Left ventricle myocardium inferior (tissue), 1 donor: ENCODE measurements around the gene RENBP. TPM values are rescaled to one million over a fixed set of nuclear protein-coding genes. Genes with fewer than 3 reads are reported as not detected.
A peak's percentile ranks its signal among the peaks of the same experiment; 100 is the strongest.

ENCODE experiments used
- DNase-seq: peaks from one replicate; pipeline ENCODE4 v3.0.0-alpha.2; 2020
- H3K27ac ChIP-seq: fragments of 200-600 bp; replicated peaks from 2 replicates; pipeline ENCODE4 v1.8.0; 2021
- H3K27me3 ChIP-seq: fragments of 200-600 bp; 2 replicates; pipeline ENCODE4 v1.8.0; 2021; ENCODE audit warnings: low read depth
- H3K36me3 ChIP-seq: fragments of 200-600 bp; 2 replicates; pipeline ENCODE4 v1.8.0; 2021
- H3K4me1 ChIP-seq: fragments of 200-600 bp; 2 replicates; pipeline ENCODE4 v1.8.0; 2021
- H3K4me3 ChIP-seq: fragments of 200-600 bp; 2 replicates; pipeline ENCODE4 v1.8.0; 2021; ENCODE audit warnings: mild to moderate bottlenecking, moderate library complexity
- H3K9me3 ChIP-seq: fragments of 200-600 bp; replicated peaks from 2 replicates; pipeline ENCODE4 v1.8.0; 2021
- intact Hi-C: fragments of 100-400 bp; cut with micrococcal nuclease; formaldehyde crosslinking; loops from one replicate; pipeline ENCODE4 v1.11.0; 2022
- total RNA-seq: library from RNA; stranded (reverse); fragmentation: NEBNext Ultra II Directional; extraction: Animal tissue kit (Norgen Biotek cat#: 25700); gene quantifications from one replicate; pipeline ENCODE4 v1.2.1, GENCODE V29; 2021
- TF ChIP-seq, protein P1 (sequence below): fragments of 200-600 bp; IDR thresholded peaks from 2 replicates; pipeline ENCODE4 v1.8.0; 2021; ENCODE audit warnings: antibody characterized with exemption, mild to moderate bottlenecking, borderline replicate concordance
- donor health status: DM: no; HTN: yes; CAD: no; lungs with severe emphysema.

The RENBP gene
- total RNA-seq, 1 donor from 2014 or later: 7.5 TPM

DNA sequence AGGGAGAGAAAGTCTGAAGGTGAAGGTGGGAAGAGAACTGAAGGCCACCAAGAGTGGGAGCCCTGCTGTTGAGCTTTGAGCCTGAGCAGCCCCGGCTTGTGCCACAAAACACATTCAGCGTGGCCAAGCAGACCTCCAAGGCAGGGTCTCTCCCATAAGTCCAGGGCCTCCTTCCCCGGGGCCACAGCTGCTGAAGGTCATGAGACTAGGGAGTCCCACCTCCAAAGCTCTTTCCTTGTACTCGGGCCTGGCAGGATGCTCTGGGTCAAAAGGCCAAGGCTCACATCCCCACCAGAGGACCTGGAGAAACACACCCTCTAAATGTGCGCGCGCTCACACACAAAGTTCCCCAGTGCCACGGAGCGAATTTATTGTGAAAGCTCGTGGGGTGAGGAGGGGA is 14.9 kb downstream of the RENBP start:
- H3K4me1 ChIP-seq: peaks cover 60% of the 10 kb centered on the region
- H3K4me3 ChIP-seq: peak overlapping the region; percentile 71
- TF ChIP-seq, protein P1, sequence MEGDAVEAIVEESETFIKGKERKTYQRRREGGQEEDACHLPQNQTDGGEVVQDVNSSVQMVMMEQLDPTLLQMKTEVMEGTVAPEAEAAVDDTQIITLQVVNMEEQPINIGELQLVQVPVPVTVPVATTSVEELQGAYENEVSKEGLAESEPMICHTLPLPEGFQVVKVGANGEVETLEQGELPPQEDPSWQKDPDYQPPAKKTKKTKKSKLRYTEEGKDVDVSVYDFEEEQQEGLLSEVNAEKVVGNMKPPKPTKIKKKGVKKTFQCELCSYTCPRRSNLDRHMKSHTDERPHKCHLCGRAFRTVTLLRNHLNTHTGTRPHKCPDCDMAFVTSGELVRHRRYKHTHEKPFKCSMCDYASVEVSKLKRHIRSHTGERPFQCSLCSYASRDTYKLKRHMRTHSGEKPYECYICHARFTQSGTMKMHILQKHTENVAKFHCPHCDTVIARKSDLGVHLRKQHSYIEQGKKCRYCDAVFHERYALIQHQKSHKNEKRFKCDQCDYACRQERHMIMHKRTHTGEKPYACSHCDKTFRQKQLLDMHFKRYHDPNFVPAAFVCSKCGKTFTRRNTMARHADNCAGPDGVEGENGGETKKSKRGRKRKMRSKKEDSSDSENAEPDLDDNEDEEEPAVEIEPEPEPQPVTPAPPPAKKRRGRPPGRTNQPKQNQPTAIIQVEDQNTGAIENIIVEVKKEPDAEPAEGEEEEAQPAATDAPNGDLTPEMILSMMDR: no peak
- H3K27me3 ChIP-seq: no peaks in the 10 kb centered on the region
- H3K36me3 ChIP-seq: peaks cover 31% of the 10 kb centered on the region
- H3K27ac ChIP-seq: peak overlapping the region; percentile 85
- DNase-seq: no peak
- intact Hi-C loops: no loop called here
- no peaks in the 10 kb centered on the region for H3K9me3 ChIP-seq

DNA sequence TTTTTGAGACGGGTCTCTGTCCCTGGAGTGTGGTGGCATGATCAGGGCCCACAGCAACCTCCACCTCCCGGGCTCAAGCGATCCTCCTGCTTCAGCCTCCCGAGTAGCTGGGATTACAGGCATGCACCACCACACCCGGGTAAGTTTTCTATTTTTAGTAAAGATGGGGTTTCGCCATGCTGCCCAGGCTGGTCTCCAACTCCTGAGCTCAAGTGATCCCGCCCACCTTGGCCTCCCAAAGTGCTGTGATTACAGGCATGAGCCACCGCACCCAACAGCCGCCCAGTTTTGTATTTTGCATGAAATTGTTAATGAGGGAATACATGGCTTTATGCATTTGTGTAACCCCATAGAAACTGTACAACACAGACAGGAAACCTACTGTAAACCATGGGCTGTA is 15.6 kb downstream of the RENBP start:
- Histone ChIP-seq H3K4me3 (peak overlapping the region; percentile 71), H3K27me3 (no peaks in the 10 kb centered on the region), H3K4me1 (peaks cover 58% of the 10 kb centered on the region), H3K36me3 (peaks cover 31% of the 10 kb centered on the region), H3K9me3 (no peaks in the 10 kb centered on the region), H3K27ac (peak overlapping the region; percentile 85)
- TF ChIP-seq, protein P1: no peak
- DNase-seq: no peak
- intact Hi-C loops: no loop called here

DNA sequence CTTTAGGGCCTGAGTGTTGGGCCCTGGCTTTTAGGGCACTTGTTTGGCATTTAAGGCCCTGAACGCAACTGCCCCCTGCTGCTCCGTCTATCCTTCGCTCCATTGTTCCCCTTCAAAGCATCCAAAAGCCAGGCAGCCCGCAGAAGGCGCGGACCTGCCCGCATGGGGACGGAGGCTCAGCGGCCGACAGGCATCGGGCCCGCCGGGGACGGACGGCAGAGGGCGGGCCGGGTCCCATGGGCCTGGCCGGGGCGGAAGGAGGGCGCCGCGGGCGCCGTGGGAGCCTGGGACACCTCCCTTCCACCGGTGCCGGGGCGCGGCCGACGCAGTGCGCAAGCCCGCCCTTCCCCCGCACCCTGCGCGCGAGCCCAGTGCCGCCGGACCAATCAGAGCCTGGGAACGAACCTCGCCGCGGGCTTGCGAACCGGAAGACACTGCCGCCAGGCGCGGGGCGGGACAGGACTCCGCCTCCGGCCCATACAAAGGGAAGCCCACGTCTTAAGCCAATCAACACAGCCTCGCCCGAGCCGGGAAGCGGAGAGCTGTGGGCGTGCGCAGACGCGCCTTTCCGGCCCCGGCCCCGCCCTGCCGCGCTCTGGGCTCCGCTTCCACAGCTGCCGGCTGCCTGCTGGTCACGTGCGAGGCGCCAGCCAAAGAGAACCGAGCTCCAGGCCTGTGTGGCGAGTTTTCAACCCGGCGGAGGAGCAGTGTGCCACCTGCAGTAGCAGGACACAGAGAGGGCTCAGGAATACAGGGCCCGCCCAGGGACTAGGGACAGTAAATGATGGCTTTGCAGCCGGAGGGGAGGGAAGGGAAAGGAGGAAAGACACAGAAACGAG is 16.3 kb downstream of the RENBP start:
- Histone ChIP-seq H3K9me3 (no peaks in the 10 kb centered on the region), H3K36me3 (peaks cover 31% of the 10 kb centered on the region), H3K27ac (peak overlapping the region; percentile 97), H3K4me1 (peaks cover 58% of the 10 kb centered on the region), H3K4me3 (peak overlapping the region; percentile 71), H3K27me3 (no peaks in the 10 kb centered on the region)
- TF ChIP-seq, protein P1: peak; percentile 17
- intact Hi-C loops: no loop called here
- DNase-seq: peak; percentile 94

DNA sequence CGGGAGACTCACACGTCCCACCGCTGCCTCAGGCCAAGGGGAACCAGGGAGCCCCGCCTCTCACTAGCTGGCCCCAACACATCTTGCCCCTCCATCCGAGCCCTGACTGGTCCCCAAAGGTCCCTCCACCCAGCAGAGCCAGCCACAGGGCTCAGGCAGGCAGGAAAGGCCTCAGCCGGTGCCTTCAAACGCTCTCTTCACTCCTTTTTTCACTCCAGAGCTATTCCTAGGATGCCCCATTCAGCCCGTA is 16.8 kb downstream of the RENBP start:
- Histone ChIP-seq H3K9me3 (no peaks in the 10 kb centered on the region), H3K4me1 (peaks cover 57% of the 10 kb centered on the region), H3K4me3 (peak overlapping the region; percentile 71), H3K27me3 (no peaks in the 10 kb centered on the region), H3K27ac (peak overlapping the region; percentile 97), H3K36me3 (peaks cover 31% of the 10 kb centered on the region)
- intact Hi-C loops: no loop called here
- no peak for DNase-seq
- TF ChIP-seq, protein P1: no peak

- peak overlapping the region; percentile 97 for H3K27ac ChIP-seq
- H3K9me3 ChIP-seq: no peaks in the 10 kb centered on the region
- H3K4me1 ChIP-seq: peaks cover 61% of the 10 kb centered on the region
- TF ChIP-seq, protein P1: no peak
- intact Hi-C loops: no loop called here
- no peaks in the 10 kb centered on the region for H3K27me3 ChIP-seq
- H3K4me3 ChIP-seq: peak overlapping the region; percentile 71
- peaks cover 25% of the 10 kb centered on the region for H3K36me3 ChIP-seq
- peak; percentile 49 for DNase-seq
Observed at GRCh38 chrX:153926858-153927671, 17.4 kb downstream of the RENBP start.
